ENCODE data around the gene SP140L. TPM values are rescaled to one million over a fixed set of nuclear protein-coding genes. Genes with fewer than 3 reads are reported as not detected.
"Not testable (repeated sequence)": the region's sequence is repeated elsewhere in the genome, so short reads cannot be mapped to it uniquely, and the experiment has no call there.

SP140L gene
- total and polyA plus RNA-seq, 4 experiments from 2014 or later: 24.1 to 102 (median 67.9) TPM

GRCh38 chr2:230398698-230399097 lies 71.7 kb downstream of the SP140L start:
- H3K4me3 ChIP-seq (ENCODE audit: low read length in 2 of 2); H3K4me3 Mint-ChIP-seq; H3K27me3 ChIP-seq (ENCODE audit: insufficient read depth, low read length); H3K27me3 Mint-ChIP-seq; H3K4me1 Mint-ChIP-seq; H3K9me3 Mint-ChIP-seq; H3K4me1 ChIP-seq (ENCODE audit: insufficient read depth, low read length); H3K9me3 ChIP-seq (ENCODE audit: control insufficient read depth in 1 of 2, low read length in 2 of 2); intact Hi-C loops (cut with micrococcal nuclease); DNase-seq; H3K27ac ChIP-seq (ENCODE audit: low read depth, low read length): not testable (repeated sequence)
- CTCF ChIA-PET (ENCODE audit: partially characterized antibody): interaction anchor here (1.0 kb wide), 1 partner anchor 181 kb away, joined by 3 read pairs; no protein-coding TSS in a partner anchor
- peak overlapping the region in 5 of 7 donors; percentile 37 to 79 (median 54) for H3K27ac Mint-ChIP-seq
- H3K36me3 ChIP-seq (ENCODE audit: insufficient read depth, low read length): peaks cover 46% of the 10 kb centered on the region
- H3K36me3 Mint-ChIP-seq: peaks cover 84 to 86% of the 10 kb centered on the region in 2 donors
- POLR2A ChIA-PET (ENCODE audit: partially characterized antibody): interaction anchor here (1.4 kb wide), 1 partner anchor 72 kb away, joined by 3 read pairs; the partner anchor contains the start of gene SP140L

GRCh38 chr2:230400041-230400440 lies 73.0 kb downstream of the SP140L start:
- no peak for DNase-seq
- Mint-ChIP-seq H3K4me3 (no peak overlapping the region), H3K36me3 (peaks cover 78 to 86% of the 10 kb centered on the region in 2 donors), H3K9me3 (peaks cover 0 to 9% (median 1%) of the 10 kb centered on the region in 8 donors), H3K27ac (peak overlapping the region in 4 of 7 donors; percentile 18 to 57 (median 44)), H3K27me3 (no peaks in the 10 kb centered on the region), H3K4me1 (peaks cover 0 to 4% (median 0%) of the 10 kb centered on the region in 4 donors)
- Histone ChIP-seq H3K4me1 (ENCODE audit: insufficient read depth, low read length) (no peaks in the 10 kb centered on the region), H3K27me3 (ENCODE audit: insufficient read depth, low read length) (no peaks in the 10 kb centered on the region), H3K9me3 (ENCODE audit: control insufficient read depth in 1 of 2, low read length in 2 of 2) (peaks cover 0 to 5% of the 10 kb centered on the region in 2 donors), H3K4me3 (ENCODE audit: low read length in 2 of 2) (no peak overlapping the region), H3K36me3 (ENCODE audit: insufficient read depth, low read length) (peaks cover 46% of the 10 kb centered on the region), H3K27ac (ENCODE audit: low read depth, low read length) (no peak overlapping the region)
- POLR2A ChIA-PET (ENCODE audit: partially characterized antibody): no interaction called here
- intact Hi-C loops (cut with micrococcal nuclease): no loop called here
- CTCF ChIA-PET (ENCODE audit: partially characterized antibody): no interaction called here

- no peaks in the 10 kb centered on the region for H3K27me3 ChIP-seq (ENCODE audit: insufficient read depth, low read length)
- H3K9me3 ChIP-seq (ENCODE audit: control insufficient read depth in 1 of 2, low read length in 2 of 2): peaks cover 0 to 5% of the 10 kb centered on the region in 2 donors
- Mint-ChIP-seq H3K4me1 (peaks cover 0 to 4% (median 0%) of the 10 kb centered on the region in 4 donors), H3K36me3 (peaks cover 78 to 86% of the 10 kb centered on the region in 2 donors), H3K4me3 (no peak overlapping the region), H3K27ac (peak overlapping the region in 1 of 7 donors; percentile 18), H3K9me3 (peaks cover 0 to 8% (median under 1%) of the 10 kb centered on the region in 8 donors), H3K27me3 (no peaks in the 10 kb centered on the region)
- H3K27ac ChIP-seq (ENCODE audit: low read depth, low read length): no peak overlapping the region
- ChIA-PET CTCF (ENCODE audit: partially characterized antibody) (no interaction called here), POLR2A (ENCODE audit: partially characterized antibody) (no interaction called here)
- H3K36me3 ChIP-seq (ENCODE audit: insufficient read depth, low read length): peaks cover 46% of the 10 kb centered on the region
- no peak for DNase-seq
- H3K4me1 ChIP-seq (ENCODE audit: insufficient read depth, low read length): no peaks in the 10 kb centered on the region
- no peak overlapping the region for H3K4me3 ChIP-seq (ENCODE audit: low read length in 2 of 2)
- intact Hi-C loops (cut with micrococcal nuclease): no loop called here
Measured at GRCh38 chr2:230400454-230400853, 73.5 kb downstream of the SP140L start.

- H3K27me3 ChIP-seq (ENCODE audit: insufficient read depth, low read length); DNase-seq; H3K4me1 Mint-ChIP-seq; H3K4me3 ChIP-seq (ENCODE audit: low read length in 2 of 2); H3K4me1 ChIP-seq (ENCODE audit: insufficient read depth, low read length); intact Hi-C loops (cut with micrococcal nuclease); CTCF ChIA-PET (ENCODE audit: partially characterized antibody); H3K27me3 Mint-ChIP-seq; POLR2A ChIA-PET (ENCODE audit: partially characterized antibody); H3K27ac Mint-ChIP-seq; H3K27ac ChIP-seq (ENCODE audit: low read depth, low read length); H3K9me3 ChIP-seq (ENCODE audit: control insufficient read depth in 1 of 2, low read length in 2 of 2); H3K9me3 Mint-ChIP-seq; H3K4me3 Mint-ChIP-seq: not testable (repeated sequence)
- peaks cover 41% of the 10 kb centered on the region for H3K36me3 ChIP-seq (ENCODE audit: insufficient read depth, low read length)
- H3K36me3 Mint-ChIP-seq: peaks cover 78 to 87% of the 10 kb centered on the region in 2 donors
Measured at GRCh38 chr2:230401026-230401425, 74.0 kb downstream of the SP140L start.

GRCh38 chr2:230403746-230404145 lies 76.8 kb downstream of the SP140L start:
- H3K4me1 Mint-ChIP-seq: peaks cover 7 to 20% (median 15%) of the 10 kb centered on the region in 4 donors
- H3K36me3 ChIP-seq (ENCODE audit: insufficient read depth, low read length): peaks cover 41% of the 10 kb centered on the region
- H3K9me3 Mint-ChIP-seq: peaks cover 0 to 2% (median 0%) of the 10 kb centered on the region in 8 donors

GRCh38 chr2:230405824-230406223 lies 78.8 kb downstream of the SP140L start:
- Mint-ChIP-seq H3K27me3 (no peaks in the 10 kb centered on the region), H3K4me3 (no peak overlapping the region), H3K4me1 (peaks cover 15 to 34% (median 27%) of the 10 kb centered on the region in 4 donors), H3K36me3 (peaks cover 50 to 51% of the 10 kb centered on the region in 2 donors), H3K9me3 (no peaks in the 10 kb centered on the region), H3K27ac (peak overlapping the region in 2 of 7 donors; percentile 8 to 34)
- Histone ChIP-seq H3K4me1 (ENCODE audit: insufficient read depth, low read length) (peaks cover 23% of the 10 kb centered on the region), H3K9me3 (ENCODE audit: control insufficient read depth in 1 of 2, low read length in 2 of 2) (no peaks in the 10 kb centered on the region), H3K36me3 (ENCODE audit: insufficient read depth, low read length) (peaks cover 24% of the 10 kb centered on the region), H3K4me3 (ENCODE audit: low read length in 2 of 2) (no peak overlapping the region), H3K27me3 (ENCODE audit: insufficient read depth, low read length) (no peaks in the 10 kb centered on the region), H3K27ac (ENCODE audit: low read depth, low read length) (no peak overlapping the region)
- intact Hi-C loops (cut with micrococcal nuclease): no loop called here
- POLR2A ChIA-PET (ENCODE audit: partially characterized antibody): interaction anchor here (2.7 kb wide), 1 partner anchor 10 kb away, joined by 8 read pairs; the partner anchor contains the start of gene SP100
- CTCF ChIA-PET (ENCODE audit: partially characterized antibody): no interaction called here
- no peak for DNase-seq

More at GRCh38 chr2:230403746-230404145, 76.8 kb downstream of the SP140L start:
- Histone ChIP-seq H3K27me3 (ENCODE audit: insufficient read depth, low read length) (no peaks in the 10 kb centered on the region), H3K4me1 (ENCODE audit: insufficient read depth, low read length) (peaks cover 6% of the 10 kb centered on the region), H3K4me3 (ENCODE audit: low read length in 2 of 2) (no peak overlapping the region), H3K9me3 (ENCODE audit: control insufficient read depth in 1 of 2, low read length in 2 of 2) (no peaks in the 10 kb centered on the region), H3K27ac (ENCODE audit: low read depth, low read length) (no peak overlapping the region)
- no peak overlapping the region for H3K27ac Mint-ChIP-seq
- intact Hi-C loops (cut with micrococcal nuclease): no loop called here
- ChIA-PET POLR2A (ENCODE audit: partially characterized antibody) (interaction anchor here (2.7 kb wide), 1 partner anchor 12 kb away, joined by 8 read pairs; the partner anchor contains the start of gene SP100), CTCF (ENCODE audit: partially characterized antibody) (interaction anchor here (1.2 kb wide), 1 partner anchor 201 kb away, joined by 4 read pairs; no protein-coding TSS in a partner anchor)
- no peak for DNase-seq
- H3K27me3 Mint-ChIP-seq: no peaks in the 10 kb centered on the region
- H3K4me3 Mint-ChIP-seq: no peak overlapping the region
- peaks cover 65 to 70% of the 10 kb centered on the region in 2 donors for H3K36me3 Mint-ChIP-seq

GRCh38 chr2:230408244-230408842 lies 81.3 kb downstream of the SP140L start:
- peak overlapping the region in 1 of 8 donors; percentile 25 for H3K4me3 Mint-ChIP-seq
- POLR2A ChIA-PET (ENCODE audit: partially characterized antibody): interaction anchor here (1.0 to 2.9 kb wide), 5 partner anchors 9 to 188 kb away, joined by 4 to 9 read pairs (median 5); partner anchors contain the start of genes SP110 and SP140
- CTCF ChIA-PET (ENCODE audit: partially characterized antibody): no interaction called here

More at GRCh38 chr2:230408244-230408842, 81.3 kb downstream of the SP140L start:
- Mint-ChIP-seq H3K4me1 (peaks cover 28 to 57% (median 43%) of the 10 kb centered on the region in 4 donors), H3K36me3 (peaks cover 34 to 46% of the 10 kb centered on the region in 2 donors), H3K9me3 (no peaks in the 10 kb centered on the region), H3K27me3 (no peaks in the 10 kb centered on the region), H3K27ac (peak overlapping the region; percentile 78 to 99 (median 83))
- no peak for DNase-seq
- Histone ChIP-seq H3K27ac (ENCODE audit: low read depth, low read length) (no peak overlapping the region), H3K4me3 (ENCODE audit: low read length in 2 of 2) (no peak overlapping the region), H3K36me3 (ENCODE audit: insufficient read depth, low read length) (peaks cover 19% of the 10 kb centered on the region), H3K4me1 (ENCODE audit: insufficient read depth, low read length) (peaks cover 42% of the 10 kb centered on the region), H3K27me3 (ENCODE audit: insufficient read depth, low read length) (no peaks in the 10 kb centered on the region), H3K9me3 (ENCODE audit: control insufficient read depth in 1 of 2, low read length in 2 of 2) (no peaks in the 10 kb centered on the region)
- intact Hi-C loops (cut with micrococcal nuclease): no loop called here
